ENCODE data around the gene YIF1B.

Gene YIF1B

GRCh38 chr19:38304352-38304865 lies 11.3 kb downstream of the YIF1B start:
- DNase-seq (ENCODE audit: low read depth), result no peak

GRCh38 chr19:38303517-38304351 lies 12.0 kb downstream of the YIF1B start, which contains the start of gene C19orf33:
TSS of gene C19orf33 (plus strand) at chr19:38304251. CDS start at chr19:38304262, 11 bp downstream.
- DNase-seq (ENCODE audit: low read depth), result no peak

GRCh38 chr19:38298821-38299680 lies 16.7 kb downstream of the YIF1B start:
- no peak for DNase-seq (ENCODE audit: low read depth)

GRCh38 chr19:38294090-38294489 lies 21.7 kb downstream of the YIF1B start:
- no peak for DNase-seq (ENCODE audit: low read depth)

- DNase-seq (ENCODE audit: low read depth), result no peak
These were observed 22.5 kb downstream of the YIF1B start for GRCh38 chr19:38293281-38293680.

- no peak for DNase-seq (ENCODE audit: low read depth)
These were observed 23.9 kb downstream of the YIF1B start for GRCh38 chr19:38291855-38292254.

GRCh38 chr19:38290631-38291147 lies 25.1 kb downstream of the YIF1B start:
- no peak for DNase-seq (ENCODE audit: low read depth)

- DNase-seq (ENCODE audit: low read depth), result no peak
These were observed 25.8 kb downstream of the YIF1B start for GRCh38 chr19:38289955-38290354.

GRCh38 chr19:38288123-38288855 lies 27.5 kb downstream of the YIF1B start:
- DNase-seq (ENCODE audit: low read depth), result no peak

- DNase-seq (ENCODE audit: low read depth), result no peak
These were observed 28.1 kb downstream of the YIF1B start for GRCh38 chr19:38287604-38288003.

- no peak for DNase-seq (ENCODE audit: low read depth)
These were observed 30.2 kb downstream of the YIF1B start for GRCh38 chr19:38285567-38285966.

- no peak for DNase-seq (ENCODE audit: low read depth)
These were observed 31.3 kb downstream of the YIF1B start for GRCh38 chr19:38284422-38284821.

GRCh38 chr19:38283271-38283670 lies 32.5 kb downstream of the YIF1B start:
- no peak for DNase-seq (ENCODE audit: low read depth)

GRCh38 chr19:38281811-38282566 lies 33.8 kb downstream of the YIF1B start:
- no peak for DNase-seq (ENCODE audit: low read depth)

GRCh38 chr19:38280030-38280921 lies 35.5 kb downstream of the YIF1B start:
- DNase-seq (ENCODE audit: low read depth), result no peak

GRCh38 chr19:38278751-38279150 lies 37.0 kb downstream of the YIF1B start:
- DNase-seq (ENCODE audit: low read depth), result no peak

GRCh38 chr19:38277969-38278680 lies 37.6 kb downstream of the YIF1B start:
- DNase-seq (ENCODE audit: low read depth), result no peak

- no peak for DNase-seq (ENCODE audit: low read depth)
These were observed 38.2 kb downstream of the YIF1B start for GRCh38 chr19:38277549-38277948.

- no peak for DNase-seq (ENCODE audit: low read depth)
These were observed 38.7 kb downstream of the YIF1B start for GRCh38 chr19:38276942-38277517.
